HG03354 (cell line): Measurements from ENCODE around the gene CALHM4.

Experiments used
- ATAC-seq: cut with Tn5 transposase; IDR thresholded peaks from one replicate; pipeline ENCODE4 v1.9.1; 2021; ENCODE audit warnings: mild to moderate bottlenecking; ENCODE audit not compliant: unreplicated experiment, poor library complexity, severe bottlenecking

Gene CALHM4, protein sequence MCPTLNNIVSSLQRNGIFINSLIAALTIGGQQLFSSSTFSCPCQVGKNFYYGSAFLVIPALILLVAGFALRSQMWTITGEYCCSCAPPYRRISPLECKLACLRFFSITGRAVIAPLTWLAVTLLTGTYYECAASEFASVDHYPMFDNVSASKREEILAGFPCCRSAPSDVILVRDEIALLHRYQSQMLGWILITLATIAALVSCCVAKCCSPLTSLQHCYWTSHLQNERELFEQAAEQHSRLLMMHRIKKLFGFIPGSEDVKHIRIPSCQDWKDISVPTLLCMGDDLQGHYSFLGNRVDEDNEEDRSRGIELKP

DNA sequence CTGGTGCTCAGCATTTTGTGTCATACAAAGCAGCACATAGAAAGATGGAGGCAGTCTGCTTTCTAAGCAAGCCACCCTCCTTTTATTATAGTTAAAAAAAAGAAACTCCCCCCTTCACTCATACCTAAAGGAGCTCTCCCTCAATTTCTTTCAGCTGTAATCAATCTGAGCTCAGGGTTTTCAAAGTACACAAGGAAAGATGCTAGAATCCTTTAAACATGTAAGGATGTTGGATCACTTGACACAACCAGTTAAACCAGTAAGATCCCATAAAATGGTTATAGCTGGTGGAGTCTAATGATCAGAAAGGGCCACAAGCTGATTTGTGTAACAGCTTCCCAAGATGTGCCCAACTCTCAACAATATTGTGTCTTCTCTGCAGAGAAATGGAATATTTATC lies at the start of gene CALHM4:
CALHM4 (plus strand) TSS at position 301 of the 400 bp plus-strand sequence; CDS start at position 344, 43 bp downstream.
- no peak for ATAC-seq

DNA sequence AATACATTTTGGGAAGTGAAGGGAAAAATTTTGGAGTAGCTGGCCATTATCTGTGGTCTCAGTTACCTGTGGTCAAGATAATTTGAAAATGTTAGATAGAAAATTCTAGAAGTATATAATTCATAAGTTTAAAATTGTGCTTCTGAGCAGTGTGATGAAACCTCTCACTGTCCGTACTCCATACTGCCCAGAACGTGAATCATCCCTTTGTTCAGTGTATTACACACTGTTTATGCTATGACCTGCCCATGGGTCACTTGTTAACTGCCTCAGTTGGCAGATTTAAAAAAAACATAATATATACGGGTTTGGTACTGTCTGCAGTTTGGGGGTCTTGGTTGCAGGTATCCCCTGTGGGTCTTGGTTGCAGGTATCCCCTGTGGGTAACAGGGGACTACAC lies 46.2 kb upstream of the CALHM4 start:
- ATAC-seq: no peak

DNA sequence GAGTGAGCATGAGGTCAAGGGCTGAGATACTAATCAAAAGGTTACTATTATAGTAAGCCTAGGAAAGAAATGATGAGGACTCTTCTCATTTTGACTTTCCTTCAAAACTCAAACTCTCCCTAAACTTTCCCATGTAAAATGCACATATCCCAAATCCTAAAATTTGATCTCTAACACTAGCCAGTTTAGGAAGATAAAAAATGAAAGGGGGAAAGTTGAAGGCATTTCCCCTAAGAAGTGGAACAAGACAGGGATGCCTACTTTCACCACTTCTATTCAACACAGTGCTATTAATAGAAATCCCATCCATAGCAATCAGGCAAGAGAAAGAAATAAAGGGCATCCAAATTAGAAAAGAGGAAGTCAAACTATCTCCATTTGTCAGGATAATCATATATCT lies 45.0 kb upstream of the CALHM4 start:
- no peak for ATAC-seq

DNA sequence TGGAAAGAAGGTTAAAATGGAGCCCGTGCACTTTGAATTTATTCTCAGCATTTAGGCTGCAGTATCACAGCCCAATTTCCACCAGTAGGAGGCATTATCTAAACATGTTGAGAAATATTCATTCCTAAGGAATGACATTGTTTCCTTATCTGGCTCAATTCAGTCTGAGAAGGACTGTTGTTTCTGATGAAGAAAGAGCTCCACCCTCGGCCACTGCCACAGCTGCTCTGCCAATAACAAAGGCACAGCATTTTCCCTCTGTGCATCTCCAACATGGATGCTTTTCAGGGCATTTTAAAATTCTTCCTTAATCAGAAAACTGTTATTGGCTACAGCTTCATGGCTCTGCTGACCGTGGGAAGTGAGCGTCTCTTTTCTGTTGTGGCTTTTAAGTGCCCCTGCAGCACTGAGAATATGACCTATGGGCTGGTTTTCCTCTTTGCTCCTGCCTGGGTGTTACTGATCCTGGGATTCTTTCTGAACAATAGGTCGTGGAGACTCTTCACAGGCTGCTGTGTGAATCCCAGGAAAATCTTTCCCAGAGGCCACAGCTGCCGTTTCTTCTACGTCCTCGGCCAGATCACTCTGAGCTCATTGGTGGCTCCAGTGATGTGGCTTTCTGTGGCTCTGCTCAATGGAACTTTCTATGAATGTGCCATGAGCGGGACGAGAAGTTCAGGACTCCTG lies 42.0 kb upstream of the CALHM4 start, which contains the start of gene CALHM5:
CALHM5 (plus strand) TSS at position 216 of the 687 bp plus-strand sequence; CDS start at position 274, 58 bp downstream.
- no peak for ATAC-seq

DNA sequence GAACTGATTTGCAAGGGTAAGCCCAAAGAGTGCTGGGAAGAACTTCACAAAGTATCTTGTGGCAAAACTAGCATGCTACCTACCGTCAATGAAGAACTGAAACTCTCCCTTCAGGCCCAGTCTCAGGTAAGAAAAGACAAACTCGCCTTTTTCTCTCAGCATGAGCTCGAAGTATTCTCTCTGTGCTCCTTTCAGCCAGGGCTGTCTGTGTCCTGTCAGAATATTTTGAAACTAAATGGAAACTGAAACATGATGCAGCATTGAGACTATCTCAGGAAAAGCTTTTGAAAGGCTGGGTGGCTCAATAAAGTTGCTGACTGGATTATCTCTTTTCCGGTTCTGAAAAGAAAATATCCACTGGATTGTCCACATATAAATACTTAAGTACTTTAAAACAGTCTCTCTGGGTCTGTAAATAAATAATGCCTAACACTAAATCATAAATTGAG lies 41.4 kb upstream of the CALHM4 start:
- peak; percentile 72 for ATAC-seq

DNA sequence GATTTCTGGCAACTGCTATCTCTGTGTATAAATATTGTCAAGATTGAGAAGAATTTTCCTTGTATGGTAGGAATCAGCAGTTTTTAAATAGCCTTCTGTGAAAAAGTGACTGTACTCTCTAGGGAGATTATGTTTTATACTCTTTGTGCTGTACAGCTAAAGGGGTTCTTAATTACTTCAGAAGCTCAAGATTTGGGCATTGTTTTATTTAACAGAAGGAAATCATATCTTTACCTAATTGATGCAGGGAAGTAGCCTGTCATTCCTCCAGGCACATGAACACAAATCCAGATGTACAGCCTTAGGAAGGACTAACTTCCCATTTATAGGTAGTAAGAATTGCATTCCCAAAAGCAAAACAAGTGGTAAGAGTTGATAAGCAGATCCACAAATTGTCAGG lies 40.8 kb upstream of the CALHM4 start:
- ATAC-seq: no peak

DNA sequence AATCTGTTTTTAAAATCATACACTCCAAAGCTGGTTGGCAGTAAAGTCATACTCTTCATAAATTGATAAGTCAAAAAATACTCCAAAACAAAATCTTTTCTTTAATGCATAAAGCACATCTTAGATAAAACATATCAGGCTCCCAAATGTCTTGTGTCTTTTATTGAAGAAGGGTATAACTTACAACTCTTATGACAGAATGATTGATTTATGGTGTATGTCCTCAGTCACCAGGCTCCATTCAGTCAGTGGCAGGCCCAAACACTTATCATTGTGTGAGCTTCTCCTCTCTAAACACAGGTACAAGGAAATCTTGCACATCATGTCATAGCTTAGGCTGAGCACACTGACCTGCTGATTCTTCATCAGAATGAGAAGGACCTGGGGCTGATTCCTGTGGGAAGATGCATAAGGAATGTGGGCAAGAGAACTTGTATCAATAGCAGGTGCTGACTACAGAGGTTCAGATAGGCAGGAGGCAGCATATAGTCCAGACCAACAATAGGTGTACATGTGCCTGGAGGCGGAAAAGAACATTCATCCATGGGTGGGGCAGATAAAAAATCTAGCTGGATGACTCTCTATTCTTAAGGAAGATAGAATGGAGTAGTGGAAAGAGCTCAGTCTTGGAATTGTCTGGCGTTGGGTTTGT lies 40.2 kb upstream of the CALHM4 start:
- ATAC-seq: no peak

DNA sequence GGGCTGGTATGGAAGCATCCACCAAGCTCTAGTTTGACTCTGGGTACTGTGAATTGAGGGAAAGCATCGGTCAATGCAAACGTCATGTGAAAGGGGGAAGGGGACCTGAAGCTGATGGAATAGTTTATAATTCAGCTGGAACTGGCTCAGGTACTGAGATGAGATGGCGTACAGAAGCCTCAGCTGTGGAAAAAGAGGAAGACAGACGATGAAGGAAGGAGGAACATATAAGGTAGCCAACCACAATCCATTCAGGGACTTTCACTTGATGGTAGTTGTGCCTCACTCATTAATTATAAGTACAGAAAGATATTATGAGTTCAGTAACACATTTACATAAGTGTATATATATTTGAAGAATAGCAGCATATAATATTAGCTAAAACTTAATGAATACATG lies 39.4 kb upstream of the CALHM4 start:
- ATAC-seq: no peak

DNA sequence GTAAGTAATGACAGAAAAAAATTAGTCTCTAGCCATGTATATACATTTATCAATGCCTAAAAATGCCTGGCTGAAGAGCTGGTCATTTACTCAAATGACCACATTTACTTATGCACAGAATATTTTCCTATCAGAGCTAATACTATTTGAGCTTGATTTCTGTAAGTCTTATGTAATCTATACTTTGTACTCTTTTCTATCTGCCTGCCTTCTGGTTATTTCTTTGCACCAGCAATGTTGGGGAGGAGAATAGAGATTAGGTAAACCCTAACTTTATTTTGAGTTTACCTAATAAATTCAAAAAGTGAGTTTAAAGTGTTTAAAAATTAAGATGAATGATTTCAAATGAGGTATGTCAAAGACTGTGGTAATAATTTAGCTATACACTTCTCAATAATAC lies 38.4 kb upstream of the CALHM4 start:
- no peak for ATAC-seq

DNA sequence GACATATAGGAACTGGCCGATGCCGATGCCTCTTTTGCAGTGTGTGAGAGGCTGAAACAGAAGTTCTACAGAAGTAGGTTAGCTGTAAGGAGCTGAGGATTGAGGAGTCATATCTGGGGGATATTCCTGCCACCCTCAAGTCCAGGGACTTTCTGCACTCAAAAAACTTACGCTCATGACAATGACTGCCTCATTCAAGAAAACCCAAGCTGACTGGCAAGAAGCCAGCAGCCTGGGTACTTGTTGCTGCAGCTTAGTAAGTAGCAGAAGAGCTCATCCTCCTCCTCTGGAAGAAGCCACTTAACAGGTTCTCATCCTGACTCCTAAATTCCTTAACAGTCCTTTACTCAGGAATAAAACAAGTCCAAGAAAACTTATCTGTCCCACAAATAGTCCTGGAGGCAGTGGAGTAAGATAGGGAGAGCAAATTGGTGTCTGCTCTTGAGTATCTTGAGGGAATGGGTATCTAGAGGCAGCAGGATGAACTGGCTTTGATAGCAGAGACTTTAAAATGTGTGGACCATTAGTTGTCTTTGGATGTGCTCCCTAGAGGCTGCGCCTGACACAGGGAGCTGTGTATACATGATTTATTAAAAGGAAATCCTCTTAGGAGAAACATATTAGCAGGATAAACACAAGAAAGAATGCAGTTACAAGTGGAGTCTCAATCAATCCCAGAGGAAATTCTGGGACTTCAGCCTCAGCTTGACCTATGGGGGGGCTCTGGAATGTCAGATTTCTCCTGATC lies 34.8 kb upstream of the CALHM4 start:
- no peak for ATAC-seq

DNA sequence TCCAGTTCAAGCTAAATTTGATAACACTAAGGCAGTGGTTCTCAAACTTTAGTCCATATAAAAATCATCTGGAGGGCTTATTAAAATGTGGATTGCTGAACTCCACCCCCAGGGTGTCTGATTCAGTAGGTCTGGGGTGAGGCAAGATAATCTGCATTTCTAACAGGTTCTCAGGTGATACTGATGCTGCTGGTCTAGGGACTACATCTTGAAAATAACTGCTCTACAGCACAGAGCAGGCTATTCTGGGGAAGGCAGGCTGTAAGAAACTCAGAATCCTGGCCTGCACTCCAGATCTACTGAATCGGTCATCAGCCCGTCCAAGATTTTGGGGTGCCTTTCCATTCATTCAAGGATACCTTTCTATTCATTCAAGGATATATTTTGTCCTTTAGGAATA lies 30.7 kb upstream of the CALHM4 start:
- no peak for ATAC-seq

DNA sequence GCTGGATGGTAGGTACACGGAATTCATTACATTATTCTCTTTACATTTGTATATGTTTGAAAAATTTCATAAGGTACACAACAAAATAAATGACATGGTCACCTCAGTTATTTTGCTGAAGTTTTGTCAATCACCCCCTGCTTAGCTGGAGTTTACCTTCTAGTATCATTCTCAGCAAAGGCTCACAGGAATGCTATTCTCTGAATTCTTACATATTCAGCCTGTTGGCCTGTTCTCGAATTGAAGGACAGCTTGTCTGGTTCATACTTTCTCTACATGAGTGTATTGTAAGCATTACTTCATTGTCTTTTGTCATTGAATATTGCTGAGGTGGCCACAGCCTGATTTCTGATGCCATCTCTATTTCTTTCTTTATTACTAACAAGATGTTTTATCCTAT lies 29.3 kb upstream of the CALHM4 start:
- ATAC-seq: no peak

DNA sequence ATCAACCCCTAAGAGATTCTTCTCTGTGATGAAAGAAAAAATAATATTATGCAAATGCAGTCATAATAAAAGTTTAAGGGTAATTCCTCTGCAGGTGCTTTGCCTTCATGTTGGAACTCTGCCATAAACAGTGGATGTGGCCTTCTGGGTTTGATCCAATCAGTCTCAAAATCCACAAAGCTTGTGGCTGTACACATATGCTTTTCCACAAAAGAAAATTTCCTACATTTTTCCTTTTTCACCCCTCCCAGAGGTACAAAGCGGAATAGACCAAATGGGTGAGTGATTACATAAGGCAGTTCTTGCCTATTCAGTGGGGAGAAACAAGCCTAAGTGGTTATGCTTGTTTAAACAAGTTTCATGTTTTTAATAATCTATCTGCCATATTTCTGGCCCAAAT lies 25.4 kb upstream of the CALHM4 start:
- no peak for ATAC-seq

DNA sequence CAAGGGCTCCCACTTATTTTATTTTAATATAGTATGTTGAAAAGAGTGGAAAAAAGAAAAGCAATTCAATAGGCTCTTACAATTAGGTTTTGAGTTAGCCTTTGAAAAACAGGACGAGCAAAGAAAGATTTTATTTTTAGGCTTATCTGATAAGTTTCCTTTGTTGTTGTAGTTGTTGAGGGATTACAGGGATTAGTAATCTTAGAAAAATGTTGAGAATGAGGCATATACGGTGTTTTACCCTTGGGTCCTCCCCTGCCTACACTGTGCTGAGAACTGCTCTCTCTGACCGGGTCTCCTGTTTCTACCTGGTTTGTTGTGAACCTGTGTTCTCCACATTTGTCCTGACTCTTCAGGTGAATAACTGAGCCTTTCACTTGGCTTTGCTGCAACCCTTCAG lies 24.8 kb upstream of the CALHM4 start:
- ATAC-seq: no peak

DNA sequence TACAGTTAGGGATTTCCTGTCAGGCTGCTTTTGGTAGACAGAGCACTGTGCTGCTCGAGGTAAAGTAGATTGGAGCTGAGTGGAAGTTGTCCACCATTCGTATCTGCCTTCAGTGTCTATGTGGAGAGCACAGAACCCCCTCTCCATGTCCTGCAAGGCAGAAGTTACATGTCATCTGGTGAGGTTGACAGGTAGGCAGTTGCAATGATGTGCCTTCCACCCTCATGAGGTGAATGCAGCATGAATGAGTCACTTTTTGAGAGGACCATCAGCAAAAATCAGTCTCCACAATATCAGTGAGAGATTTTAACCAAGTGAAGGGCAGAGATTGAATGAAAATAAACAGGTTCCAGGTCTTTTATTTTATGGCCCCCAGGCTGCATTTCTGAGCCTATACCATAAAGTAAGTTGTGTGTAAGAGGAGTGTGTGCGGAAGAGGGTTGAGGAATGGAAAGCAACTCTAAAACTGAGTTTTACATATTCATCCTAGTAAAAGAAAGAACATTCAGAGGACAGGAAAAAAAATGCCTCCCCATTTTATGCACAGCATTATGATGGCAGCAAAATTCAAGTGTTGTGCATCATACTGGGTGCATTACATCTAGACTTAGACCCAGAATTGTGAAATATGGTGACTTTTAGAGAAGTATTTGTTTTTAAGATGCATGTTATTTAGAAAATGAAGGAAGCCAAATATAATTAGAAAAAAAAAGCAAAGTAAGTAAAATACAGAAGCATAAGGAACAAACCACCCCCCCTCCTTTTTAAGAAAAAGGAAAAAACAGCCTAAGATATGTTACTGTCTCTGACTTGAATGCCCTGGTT lies 23.9 kb upstream of the CALHM4 start:
- no peak for ATAC-seq

DNA sequence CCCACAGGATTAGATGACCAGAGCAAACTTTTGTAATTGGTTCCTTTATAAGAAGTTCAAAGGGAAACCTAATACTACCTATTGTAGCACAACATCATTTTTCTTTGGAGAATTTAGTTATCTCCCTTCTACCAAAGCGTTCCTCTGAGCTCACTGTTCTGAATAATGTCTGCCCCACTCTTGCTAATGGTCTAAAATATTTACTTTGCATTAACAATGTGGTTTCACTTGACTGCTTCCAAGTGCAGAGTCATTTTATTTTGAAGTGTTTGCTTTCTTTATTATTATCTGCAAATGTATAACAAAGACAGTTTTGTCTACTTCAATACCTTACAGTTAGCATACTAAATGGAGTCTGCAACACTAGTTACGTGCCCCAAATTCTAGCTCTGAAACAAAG lies 23.1 kb upstream of the CALHM4 start:
- ATAC-seq: no peak

DNA sequence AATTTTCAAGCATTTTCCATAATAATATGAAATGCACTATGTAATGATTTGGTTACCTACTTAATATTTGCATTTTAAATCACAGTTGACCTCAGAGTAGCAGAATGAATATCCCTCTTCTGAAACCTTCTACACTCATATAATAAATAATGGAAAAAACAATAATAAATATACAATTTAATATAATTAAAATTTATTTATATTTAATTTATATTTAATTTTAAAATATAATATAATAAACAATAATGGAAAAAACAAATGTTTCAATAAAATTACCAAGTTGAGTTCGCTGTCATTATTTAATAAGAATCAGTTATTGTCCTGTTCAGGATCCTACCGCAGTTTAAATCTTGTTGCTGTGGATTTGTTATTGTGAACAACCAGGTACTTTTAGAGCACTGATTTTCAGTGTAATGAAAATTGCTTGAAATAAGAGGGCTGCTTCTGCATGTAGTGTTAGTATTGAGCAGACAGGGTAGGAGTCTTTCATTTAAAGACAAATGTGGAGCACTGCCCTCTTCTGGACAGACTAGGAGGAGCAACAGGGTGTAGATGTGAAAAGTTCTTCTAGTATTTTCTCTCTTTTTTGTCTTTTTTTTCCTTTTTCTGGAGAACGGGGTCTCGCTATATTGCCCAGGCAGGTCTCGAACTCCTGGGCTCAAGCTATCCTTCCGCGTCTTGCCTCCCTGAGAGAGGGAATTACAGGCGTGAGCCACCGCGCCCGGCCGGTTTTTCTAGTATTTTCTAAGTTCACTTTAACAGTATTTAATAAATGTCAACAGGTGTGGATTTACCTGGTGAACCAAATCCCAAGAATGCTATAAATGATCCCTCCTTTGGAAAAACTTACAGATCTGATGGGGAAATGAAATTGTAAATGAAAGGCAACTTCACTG lies 21.6 kb upstream of the CALHM4 start:
- ATAC-seq: peak; percentile 82

DNA sequence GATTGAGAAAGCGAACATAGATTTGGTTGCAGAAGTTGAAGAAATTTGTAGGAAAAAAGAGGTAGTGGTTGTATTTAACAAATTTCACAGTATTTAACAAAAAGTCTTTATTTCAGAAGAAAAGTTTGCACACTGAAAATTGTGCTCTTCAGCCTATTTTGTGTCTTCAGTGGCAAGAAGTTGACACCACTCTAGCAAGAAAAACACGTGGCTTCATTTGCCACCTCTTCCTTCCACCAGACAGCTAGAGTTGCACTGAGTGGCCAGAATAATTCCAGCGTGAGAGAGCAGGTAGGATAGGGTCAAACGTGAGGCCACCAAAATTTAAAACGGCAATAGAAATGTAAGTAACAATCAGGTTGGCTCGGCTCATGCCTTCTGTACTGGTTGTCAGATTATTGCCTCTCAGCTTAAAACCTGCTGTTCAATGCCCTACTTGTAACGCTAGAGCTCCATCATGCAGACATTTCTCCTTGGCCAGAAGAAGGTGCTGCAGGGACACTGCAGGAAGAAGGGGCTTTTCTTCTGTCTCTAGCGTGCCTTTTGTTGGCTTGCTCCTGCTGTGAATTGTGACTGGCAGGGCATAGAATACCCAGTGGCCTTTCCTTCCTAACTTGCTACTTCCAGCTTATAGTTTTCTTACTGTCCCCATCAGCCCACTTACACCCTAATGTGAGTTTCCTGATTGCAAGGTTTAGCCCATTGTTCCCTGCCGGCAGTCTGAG lies 20.2 kb upstream of the CALHM4 start:
- no peak for ATAC-seq
